OCI-M2 (cell line): Measurements from ENCODE around the gene NATD1.
"Not testable (repeated sequence)": the region's sequence is repeated elsewhere in the genome, so short reads cannot be mapped to it uniquely, and the experiment has no call there.

Experiments used
- DNase-seq: peaks from one replicate; lab custom pipeline; 2025; ENCODE audit not compliant: unreplicated experiment; lab: John Stamatoyannopoulos, UW

The NATD1 gene

GRCh38 chr17:21247552-21248258 lies 5.5 kb downstream of the NATD1 start:
- no peak for DNase-seq

- no peak for DNase-seq
Measured at GRCh38 chr17:21246698-21247097, 6.5 kb downstream of the NATD1 start.

- no peak for DNase-seq
Measured at GRCh38 chr17:21245639-21246084, 7.5 kb downstream of the NATD1 start.

GRCh38 chr17:21243516-21244303 lies 9.5 kb downstream of the NATD1 start:
- no peak for DNase-seq

GRCh38 chr17:21242780-21243515 lies 10.3 kb downstream of the NATD1 start:
- no peak for DNase-seq

- no peak for DNase-seq
Measured at GRCh38 chr17:21242026-21242697, 11.0 kb downstream of the NATD1 start.

GRCh38 chr17:21241564-21241963 lies 11.6 kb downstream of the NATD1 start:
- DNase-seq, result no peak

GRCh38 chr17:21240369-21241055 lies 12.7 kb downstream of the NATD1 start:
- no peak for DNase-seq

- no peak for DNase-seq
Measured at GRCh38 chr17:21239680-21240368, 13.4 kb downstream of the NATD1 start.

GRCh38 chr17:21235921-21236320 lies 17.3 kb downstream of the NATD1 start:
- DNase-seq, result no peak

- DNase-seq, result no peak
Measured at GRCh38 chr17:21233581-21234347, 19.4 kb downstream of the NATD1 start.

- no peak for DNase-seq
Measured at GRCh38 chr17:21232033-21232749, 21.0 kb downstream of the NATD1 start.

- no peak for DNase-seq
Measured at GRCh38 chr17:21231533-21231932, 21.7 kb downstream of the NATD1 start.

- no peak for DNase-seq
Measured at GRCh38 chr17:21228845-21229244, 24.4 kb downstream of the NATD1 start.

- DNase-seq, result no peak
Measured at GRCh38 chr17:21228111-21228510, 25.1 kb downstream of the NATD1 start.

- not testable (repeated sequence) for DNase-seq
Measured at GRCh38 chr17:21227277-21227676, 25.9 kb downstream of the NATD1 start.

GRCh38 chr17:21223086-21223485 lies 30.1 kb downstream of the NATD1 start:
- DNase-seq, result no peak

- DNase-seq, result no peak
Measured at GRCh38 chr17:21218831-21219380, 34.3 kb downstream of the NATD1 start.
